ENCODE measurements around the gene PRKD2. TPM values are rescaled to one million over a fixed set of nuclear protein-coding genes. Genes with fewer than 3 reads are reported as not detected.
A peak's percentile ranks its signal among the peaks of the same experiment; 100 is the strongest.

The PRKD2 gene
- total and polyA plus RNA-seq, 11 donors, result 8.4 to 32.8 (median 12.1) TPM

- H3K4me1 ChIP-seq, result peaks cover 0 to 9% (median 0%) of the 10 kb centered on the region in 12 donors
- peaks cover 0 to 17% (median 4%) of the 10 kb centered on the region in 9 donors for H3K36me3 ChIP-seq
- peaks cover 0 to 58% (median 0%) of the 10 kb centered on the region in 9 donors for H3K27me3 ChIP-seq
- H3K4me3 ChIP-seq, result no peak overlapping the region
- no peak overlapping the region for H3K27ac ChIP-seq
- intact Hi-C loops (cut with DNase I), result no loop called here
- WGBS, 4 donors, result 61 to 71% (median 69%) methylated on average over 18 to 63 of the region's 63 CpGs
- no peak for DNase-seq
- TF ChIP-seq CTCF (IDR thresholded peaks at IDR 0.05), result no peak
- no peak for TF ChIP-seq POLR2A (IDR thresholded peaks at IDR 0.05)
- no peak for ATAC-seq
- H3K9me3 ChIP-seq, result peaks cover 0 to 11% (median 0%) of the 10 kb centered on the region in 12 donors
These were observed 68.6 kb downstream of the PRKD2 start for GRCh38 chr19:46648060-46648960.

- no peak overlapping the region for H3K27ac ChIP-seq
- intact Hi-C loops (cut with DNase I), result no loop called here
- peaks cover 0 to 9% (median 0%) of the 10 kb centered on the region in 12 donors for H3K4me1 ChIP-seq
- DNase-seq (no peak), ATAC-seq (no peak)
- H3K36me3 ChIP-seq, result peaks cover 0 to 6% (median 0%) of the 10 kb centered on the region in 9 donors
- peaks cover 0 to 51% (median 0%) of the 10 kb centered on the region in 9 donors for H3K27me3 ChIP-seq
- WGBS, 4 donors, result 89 to 92% (median 90%) methylated on average over 3 of the region's 3 CpGs
- H3K9me3 ChIP-seq, result peaks cover 0 to 11% (median 0%) of the 10 kb centered on the region in 12 donors
- TF ChIP-seq POLR2A (IDR thresholded peaks at IDR 0.05), result no peak
- TF ChIP-seq CTCF (IDR thresholded peaks at IDR 0.05), result no peak
- H3K4me3 ChIP-seq, result no peak overlapping the region
These were observed 70.5 kb downstream of the PRKD2 start for GRCh38 chr19:46646402-46646801.

- H3K4me1 ChIP-seq, result peaks cover 0 to 14% (median 3%) of the 10 kb centered on the region in 12 donors
- intact Hi-C loops (cut with DNase I), result no loop called here
- H3K4me3 ChIP-seq, result no peak overlapping the region
- peak in 1 of 4 donors; percentile 44 for ATAC-seq
- peaks cover 0 to 48% (median 0%) of the 10 kb centered on the region in 9 donors for H3K27me3 ChIP-seq
- H3K36me3 ChIP-seq, result peaks cover 0 to 6% (median 0%) of the 10 kb centered on the region in 9 donors
- peak overlapping the region in 3 of 12 donors; percentile 7 to 64 (median 24) for H3K27ac ChIP-seq
- TF ChIP-seq CTCF (IDR thresholded peaks at IDR 0.05) (no peak), POLR2A (IDR thresholded peaks at IDR 0.05) (no peak)
- no peak for DNase-seq
- H3K9me3 ChIP-seq, result peaks cover 0 to 11% (median 0%) of the 10 kb centered on the region in 12 donors
- 54 to 63% (median 62%) methylated on average over 3 of the region's 3 CpGs for WGBS, 4 donors
These were observed 72.2 kb downstream of the PRKD2 start for GRCh38 chr19:46644720-46645119.

GRCh38 chr19:46640656-46641055, 76.3 kb downstream of the PRKD2 start:
- DNase-seq, result no peak
- intact Hi-C loops (cut with DNase I), result loop anchor here in 1 of 10 donors (1.0 kb wide), 1 partner anchor 19 kb away; no protein-coding TSS in a partner anchor
- TF ChIP-seq CTCF (IDR thresholded peaks at IDR 0.05), result no peak
- TF ChIP-seq POLR2A (IDR thresholded peaks at IDR 0.05), result no peak
- no peak overlapping the region for H3K4me3 ChIP-seq
- no peak overlapping the region for H3K27ac ChIP-seq
- WGBS, 4 donors, result 63 to 82% (median 74%) methylated on average over 2 of the region's 2 CpGs
- H3K9me3 ChIP-seq, result no peaks in the 10 kb centered on the region
- H3K27me3 ChIP-seq, result peaks cover 0 to 37% (median 0%) of the 10 kb centered on the region in 9 donors
- ATAC-seq, result no peak
- H3K36me3 ChIP-seq, result no peaks in the 10 kb centered on the region
- peaks cover 0 to 30% (median 19%) of the 10 kb centered on the region in 12 donors for H3K4me1 ChIP-seq

All from heart left ventricle (tissue), 16 donors.